ENCODE data around the gene ECM1.
A peak's percentile ranks its signal among the peaks of the same experiment; 100 is the strongest.

Gene ECM1

GRCh38 chr1:150535511-150536287 is 27.8 kb downstream of the ECM1 start:
- H3K27ac ChIP-seq = no peak overlapping the region

GRCh38 chr1:150536836-150537731 is 29.2 kb downstream of the ECM1 start:
- DNase-seq = no peak
- H3K4me3 ChIP-seq (ENCODE audit: low read depth, low read length) = no peak overlapping the region
- in situ Hi-C loops (cut with HindIII; ENCODE audit: low pct_ligation_motif_present, low sequenced_read_pairs) = no loop called here

More at GRCh38 chr1:150535511-150536287, 27.8 kb downstream of the ECM1 start:
- Histone ChIP-seq H3K4me3 (ENCODE audit: low read depth, low read length) (no peak overlapping the region), H3K36me3 (replicated peaks) (no peaks in the 10 kb centered on the region), H3K27me3 (replicated peaks) (no peaks in the 10 kb centered on the region)
- TF ChIP-seq CTCF (IDR thresholded peaks at IDR 0.05; ENCODE audit: low read depth, low read length, missing control alignments) = no peak
- in situ Hi-C loops (cut with HindIII; ENCODE audit: low pct_ligation_motif_present, low sequenced_read_pairs) = no loop called here
- DNase-seq = no peak

GRCh38 chr1:150537732-150538684 is 30.1 kb downstream of the ECM1 start:
- in situ Hi-C loops (cut with HindIII; ENCODE audit: low pct_ligation_motif_present, low sequenced_read_pairs) = no loop called here
- Histone ChIP-seq H3K27me3 (replicated peaks) (no peaks in the 10 kb centered on the region), H3K27ac (peak overlapping the region; percentile 30), H3K4me3 (ENCODE audit: low read depth, low read length) (no peak overlapping the region), H3K36me3 (replicated peaks) (no peaks in the 10 kb centered on the region)
- peak; percentile 72 for DNase-seq
- TF ChIP-seq CTCF (IDR thresholded peaks at IDR 0.05; ENCODE audit: low read depth, low read length, missing control alignments) = no peak

More at GRCh38 chr1:150536836-150537731, 29.2 kb downstream of the ECM1 start:
- no peak overlapping the region for H3K27ac ChIP-seq
- TF ChIP-seq CTCF (IDR thresholded peaks at IDR 0.05; ENCODE audit: low read depth, low read length, missing control alignments) = no peak
- H3K27me3 ChIP-seq (replicated peaks) = no peaks in the 10 kb centered on the region
- H3K36me3 ChIP-seq (replicated peaks) = no peaks in the 10 kb centered on the region

- H3K36me3 ChIP-seq (replicated peaks) = no peaks in the 10 kb centered on the region
- no peaks in the 10 kb centered on the region for H3K27me3 ChIP-seq (replicated peaks)
- in situ Hi-C loops (cut with HindIII; ENCODE audit: low pct_ligation_motif_present, low sequenced_read_pairs) = no loop called here
- no peak overlapping the region for H3K4me3 ChIP-seq (ENCODE audit: low read depth, low read length)
- TF ChIP-seq CTCF (IDR thresholded peaks at IDR 0.05; ENCODE audit: low read depth, low read length, missing control alignments) = no peak
- H3K27ac ChIP-seq = no peak overlapping the region
- no peak for DNase-seq
Observed at GRCh38 chr1:150543500-150544143, 35.7 kb downstream of the ECM1 start.

GRCh38 chr1:150544204-150544603 is 36.3 kb downstream of the ECM1 start:
- DNase-seq = no peak
- Histone ChIP-seq H3K27me3 (replicated peaks) (no peaks in the 10 kb centered on the region), H3K27ac (no peak overlapping the region), H3K36me3 (replicated peaks) (no peaks in the 10 kb centered on the region), H3K4me3 (ENCODE audit: low read depth, low read length) (no peak overlapping the region)
- no peak for TF ChIP-seq CTCF (IDR thresholded peaks at IDR 0.05; ENCODE audit: low read depth, low read length, missing control alignments)
- in situ Hi-C loops (cut with HindIII; ENCODE audit: low pct_ligation_motif_present, low sequenced_read_pairs) = no loop called here
